PC-3 (cell line): Measurements from ENCODE around the gene AFTPH. TPM values are rescaled to one million over a fixed set of nuclear protein-coding genes. Genes with fewer than 3 reads are reported as not detected.

Experiments
- ATAC-seq: fragments of 200-7000 bp; cut with Tn5 transposase; 2 replicates; pipeline ENCODE4 v1.9.1; 2020; ENCODE audit warnings: mild to moderate bottlenecking, moderate library complexity
- BruUV-seq: library from RNA; stranded (reverse); fragments of 400-500 nt; replicated peaks from 2 replicates; lab custom pipeline; 2021; lab: Mats Ljungman, UMichigan
- CTCF ChIA-PET: fragments of 300-600 bp; sonication (Branson Sonifier 250); formaldehyde crosslinking; loops from one replicate; lab custom pipeline; 2022; ENCODE audit warnings: antibody characterized with exemption; lab: Charles Lee
- POLR2A ChIA-PET: fragments of 300-600 bp; sonication (Branson Sonifier 250); formaldehyde crosslinking; loops from one replicate; lab custom pipeline; 2022; ENCODE audit warnings: antibody characterized with exemption; ENCODE audit not compliant: unreplicated experiment; lab: Charles Lee
- DNase-seq: peaks from one replicate; pipeline ENCODE4 v3.0.0-alpha.2; 2015
- H2AFZ ChIP-seq: fragments of 300-600 bp; sonication (generic); 2 replicates; pipeline ENCODE4 v1.6.0; 2016; ENCODE audit warnings: antibody characterized with exemption, low read length
- H3F3A ChIP-seq: fragments of 300-600 bp; sonication (generic); one replicate; pipeline ENCODE4 v1.6.0; 2017; ENCODE audit warnings: antibody characterized with exemption, low read length, control low read depth, mild to moderate bottlenecking; ENCODE audit not compliant: unreplicated experiment
- H3K27ac ChIP-seq: fragments of 300-600 bp; sonication (generic); 2 replicates; pipeline ENCODE4 v1.5.1; 2016; ENCODE audit warnings: mild to moderate bottlenecking, low read length
- H3K27me3 ChIP-seq: fragments of 300-600 bp; sonication (generic); 2 replicates; pipeline ENCODE4 v1.6.1; 2016; ENCODE audit warnings: low read length, mixed read lengths
- H3K36me3 ChIP-seq: fragments of 300-600 bp; sonication (generic); 2 replicates; pipeline ENCODE4 v1.6.1; 2016; ENCODE audit warnings: low read depth, mixed run types, low read length, mixed read lengths
- H3K4me1 ChIP-seq: fragments of 300-600 bp; sonication (generic); 2 replicates; pipeline ENCODE4 v1.5.1; 2016; ENCODE audit warnings: low read length; ENCODE audit not compliant: insufficient read depth
- H3K4me2 ChIP-seq: fragments of 300-600 bp; sonication (generic); 2 replicates; pipeline ENCODE4 v1.6.0; 2016; ENCODE audit warnings: low read length
- H3K4me3 ChIP-seq: fragments of 300-600 bp; sonication (generic); 2 replicates; pipeline ENCODE4 v1.5.1; 2016; ENCODE audit warnings: mild to moderate bottlenecking, low read length, mixed read lengths
- H3K79me2 ChIP-seq: fragments of 300-600 bp; sonication (generic); 2 replicates; pipeline ENCODE4 v1.6.1; 2017; ENCODE audit warnings: low read length, mixed read lengths
- H3K9ac ChIP-seq: fragments of 300-600 bp; sonication (generic); 2 replicates; pipeline ENCODE4 v1.6.0; 2016; ENCODE audit warnings: mild to moderate bottlenecking, low read length
- H3K9me2 ChIP-seq: fragments of 300-600 bp; sonication (generic); replicated peaks from 2 replicates; pipeline ENCODE4 v1.6.1; 2016; ENCODE audit warnings: mixed run types, low read length, mixed read lengths
- H3K9me3 ChIP-seq: fragments of 300-600 bp; sonication (generic); 2 replicates; pipeline ENCODE4 v1.6.1; 2016; ENCODE audit warnings: low read length, mixed read lengths
- H4K20me1 ChIP-seq: fragments of 300-600 bp; sonication (generic); 2 replicates; pipeline ENCODE4 v1.6.1; 2016; ENCODE audit warnings: low read length, mixed read lengths
- EZH2 ChIP-seq: fragments of 300-600 bp; sonication (generic); IDR thresholded peaks from one replicate; pipeline ENCODE4 v1.6.1; 2017; ENCODE audit warnings: antibody characterized with exemption, mild to moderate bottlenecking, low read length; ENCODE audit not compliant: unreplicated experiment
- EZH2phosphoT487 ChIP-seq: fragments of 300-600 bp; sonication (generic); IDR thresholded peaks from 2 replicates; pipeline ENCODE4 v1.6.1; 2018; ENCODE audit warnings: mild to moderate bottlenecking, antibody characterized with exemption, low read length, borderline replicate concordance
- intact Hi-C: fragments of 100-400 bp; cut with micrococcal nuclease; formaldehyde crosslinking; loops from 2 replicates; pipeline ENCODE4 v1.9.0; 2023
- total RNA-seq: library from RNA; depleted of rRNA; stranded (reverse); fragments of >200 nt; gene quantifications from 2 replicates; pipeline ENCODE4 v1.2.3, GENCODE V29; 2014
- TF ChIP-seq, protein P1 (sequence below): fragments of 300-600 bp; sonication (generic); conservative IDR thresholded peaks from 2 replicates; pipeline ENCODE4 v1.5.1; 2017; ENCODE audit warnings: antibody characterized with exemption, low read depth, mild to moderate bottlenecking, low read length

The AFTPH gene
- total RNA-seq, 1 experiment from 2014 or later: 26.6 TPM

GRCh38 chr2:64637000-64637635 lies 113.0 kb downstream of the AFTPH start:
- no peak overlapping the region for H2AFZ ChIP-seq
- no TSS peak for BruUV-seq
- intact Hi-C loops: no loop called here
- H3K9ac ChIP-seq: no peak overlapping the region
- H3K4me1 ChIP-seq: peaks cover 42% of the 10 kb centered on the region
- DNase-seq (no peak), ATAC-seq (no peak)
- H3K79me2 ChIP-seq: peaks cover 97% of the 10 kb centered on the region
- H4K20me1 ChIP-seq: peaks cover 43% of the 10 kb centered on the region
- H3K4me3 ChIP-seq: no peak overlapping the region
- H3F3A ChIP-seq: no peaks in the 10 kb centered on the region
- POLR2A ChIA-PET: no interaction called here
- TF ChIP-seq, protein P1, sequence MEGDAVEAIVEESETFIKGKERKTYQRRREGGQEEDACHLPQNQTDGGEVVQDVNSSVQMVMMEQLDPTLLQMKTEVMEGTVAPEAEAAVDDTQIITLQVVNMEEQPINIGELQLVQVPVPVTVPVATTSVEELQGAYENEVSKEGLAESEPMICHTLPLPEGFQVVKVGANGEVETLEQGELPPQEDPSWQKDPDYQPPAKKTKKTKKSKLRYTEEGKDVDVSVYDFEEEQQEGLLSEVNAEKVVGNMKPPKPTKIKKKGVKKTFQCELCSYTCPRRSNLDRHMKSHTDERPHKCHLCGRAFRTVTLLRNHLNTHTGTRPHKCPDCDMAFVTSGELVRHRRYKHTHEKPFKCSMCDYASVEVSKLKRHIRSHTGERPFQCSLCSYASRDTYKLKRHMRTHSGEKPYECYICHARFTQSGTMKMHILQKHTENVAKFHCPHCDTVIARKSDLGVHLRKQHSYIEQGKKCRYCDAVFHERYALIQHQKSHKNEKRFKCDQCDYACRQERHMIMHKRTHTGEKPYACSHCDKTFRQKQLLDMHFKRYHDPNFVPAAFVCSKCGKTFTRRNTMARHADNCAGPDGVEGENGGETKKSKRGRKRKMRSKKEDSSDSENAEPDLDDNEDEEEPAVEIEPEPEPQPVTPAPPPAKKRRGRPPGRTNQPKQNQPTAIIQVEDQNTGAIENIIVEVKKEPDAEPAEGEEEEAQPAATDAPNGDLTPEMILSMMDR: no peak
- no peak for TF ChIP-seq EZH2phosphoT487
- TF ChIP-seq EZH2: no peak
- peaks cover 57% of the 10 kb centered on the region for H3K36me3 ChIP-seq
- no peaks in the 10 kb centered on the region for H3K9me2 ChIP-seq
- no peak overlapping the region for H3K4me2 ChIP-seq
- CTCF ChIA-PET: no interaction called here
- no peaks in the 10 kb centered on the region for H3K27me3 ChIP-seq
- no peak overlapping the region for H3K27ac ChIP-seq
- no peaks in the 10 kb centered on the region for H3K9me3 ChIP-seq

DNA sequence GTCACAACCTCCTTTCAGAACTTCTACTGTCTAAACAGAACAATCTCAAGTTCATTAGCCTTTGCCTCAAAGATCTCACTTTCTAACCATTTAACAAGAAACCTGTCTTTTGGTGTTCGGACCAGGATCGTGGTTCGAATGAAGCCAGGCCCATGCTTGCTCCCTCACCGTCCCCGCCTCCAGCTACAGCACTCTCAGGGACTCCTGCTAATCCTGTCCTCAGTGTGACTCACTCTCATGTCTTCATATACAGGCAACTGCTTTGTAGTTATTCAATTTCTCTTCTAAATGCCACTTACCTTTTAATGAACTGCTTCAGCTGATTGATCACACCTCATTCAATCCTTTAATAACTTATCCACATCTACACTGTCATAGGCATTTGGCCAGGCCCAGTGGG lies 113.8 kb downstream of the AFTPH start:
- ATAC-seq (0 out of 2 replicates have a peak, but pooled peaks have one; percentile 23), DNase-seq (peak; percentile 12)
- Histone ChIP-seq H3K36me3 (peaks cover 51% of the 10 kb centered on the region), H3K9ac (no peak overlapping the region), H3K9me2 (no peaks in the 10 kb centered on the region), H3K4me2 (peak overlapping the region; percentile 17; the same call in 1 of the 2 replicates), H3K9me3 (no peaks in the 10 kb centered on the region), H2AFZ (no peak overlapping the region), H3K4me1 (peaks cover 50% of the 10 kb centered on the region), H3K79me2 (peaks cover 97% of the 10 kb centered on the region), H4K20me1 (peaks cover 43% of the 10 kb centered on the region), H3K4me3 (no peak overlapping the region), H3F3A (no peaks in the 10 kb centered on the region), H3K27ac (no peak overlapping the region), H3K27me3 (no peaks in the 10 kb centered on the region)
- BruUV-seq: no TSS peak
- intact Hi-C loops: no loop called here
- POLR2A ChIA-PET: no interaction called here
- TF ChIP-seq, protein P1: no peak
- no peak for TF ChIP-seq EZH2phosphoT487
- CTCF ChIA-PET: no interaction called here

- H3K4me3 ChIP-seq: no peak overlapping the region
Measured at GRCh38 chr2:64638502-64639120, 114.5 kb downstream of the AFTPH start.

More at GRCh38 chr2:64638502-64639120, 114.5 kb downstream of the AFTPH start:
- Histone ChIP-seq H3K9me3 (no peaks in the 10 kb centered on the region), H3K27ac (no peak overlapping the region), H3K9me2 (no peaks in the 10 kb centered on the region), H3K79me2 (peaks cover 97% of the 10 kb centered on the region), H3K4me1 (peaks cover 56% of the 10 kb centered on the region), H2AFZ (no peak overlapping the region), H3F3A (no peaks in the 10 kb centered on the region), H3K4me2 (peak overlapping the region; percentile 17), H3K9ac (no peak overlapping the region), H3K36me3 (peaks cover 44% of the 10 kb centered on the region), H3K27me3 (no peaks in the 10 kb centered on the region), H4K20me1 (peaks cover 39% of the 10 kb centered on the region)
- POLR2A ChIA-PET: no interaction called here
- TF ChIP-seq, protein P1: no peak
- TF ChIP-seq EZH2 (no peak), EZH2phosphoT487 (no peak)
- ATAC-seq: no peak
- no TSS peak for BruUV-seq
- CTCF ChIA-PET: no interaction called here
- intact Hi-C loops: no loop called here
- peak; percentile 41 for DNase-seq
